ENCODE results near the gene SLIT1.

DNA sequence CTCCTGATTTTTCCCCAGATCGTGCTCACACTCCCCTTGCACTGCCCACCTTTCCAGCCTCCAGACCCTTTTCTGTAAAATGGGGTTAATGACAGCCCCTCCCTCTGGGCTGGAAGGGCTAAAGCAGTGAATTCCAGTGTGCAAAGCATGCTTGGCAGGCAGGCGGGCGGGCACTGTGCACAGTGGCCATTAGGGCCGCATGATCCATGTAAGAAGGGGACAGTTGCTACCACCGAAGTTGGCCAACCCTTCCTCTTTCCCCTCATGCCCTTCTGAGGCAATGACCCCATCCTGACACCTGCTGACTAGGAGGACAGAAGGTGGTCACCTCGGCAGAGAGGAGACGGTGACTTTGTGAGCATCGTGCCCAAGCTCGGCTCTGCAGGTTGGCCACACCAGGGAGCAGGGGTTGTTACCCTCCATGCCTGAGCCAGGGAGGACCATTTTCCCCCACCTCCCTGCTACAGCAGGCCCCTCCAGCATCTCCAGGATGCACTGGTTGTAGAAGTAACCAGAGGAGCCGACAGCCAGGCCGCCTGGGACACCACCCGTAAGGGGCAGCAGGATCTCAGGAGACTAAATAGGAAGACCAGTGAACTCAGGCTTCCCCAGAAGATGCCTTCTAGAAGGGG, 166.4 kb downstream of the SLIT1 start:
- TF ChIP-seq, protein P1, sequence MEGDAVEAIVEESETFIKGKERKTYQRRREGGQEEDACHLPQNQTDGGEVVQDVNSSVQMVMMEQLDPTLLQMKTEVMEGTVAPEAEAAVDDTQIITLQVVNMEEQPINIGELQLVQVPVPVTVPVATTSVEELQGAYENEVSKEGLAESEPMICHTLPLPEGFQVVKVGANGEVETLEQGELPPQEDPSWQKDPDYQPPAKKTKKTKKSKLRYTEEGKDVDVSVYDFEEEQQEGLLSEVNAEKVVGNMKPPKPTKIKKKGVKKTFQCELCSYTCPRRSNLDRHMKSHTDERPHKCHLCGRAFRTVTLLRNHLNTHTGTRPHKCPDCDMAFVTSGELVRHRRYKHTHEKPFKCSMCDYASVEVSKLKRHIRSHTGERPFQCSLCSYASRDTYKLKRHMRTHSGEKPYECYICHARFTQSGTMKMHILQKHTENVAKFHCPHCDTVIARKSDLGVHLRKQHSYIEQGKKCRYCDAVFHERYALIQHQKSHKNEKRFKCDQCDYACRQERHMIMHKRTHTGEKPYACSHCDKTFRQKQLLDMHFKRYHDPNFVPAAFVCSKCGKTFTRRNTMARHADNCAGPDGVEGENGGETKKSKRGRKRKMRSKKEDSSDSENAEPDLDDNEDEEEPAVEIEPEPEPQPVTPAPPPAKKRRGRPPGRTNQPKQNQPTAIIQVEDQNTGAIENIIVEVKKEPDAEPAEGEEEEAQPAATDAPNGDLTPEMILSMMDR (IDR thresholded peaks at IDR 0.05; ENCODE audit: insufficient read depth, low read length, poor library complexity, severe bottlenecking) = no peak
- TF ChIP-seq EZH2phosphoT487 (conservative IDR thresholded peaks at IDR 0.05; ENCODE audit: low read length) = no peak

Measured in SU-DHL-6 (cell line).